GM23338 (cell line): Measurements from ENCODE around the gene FGF22. TPM values are rescaled to one million over a fixed set of nuclear protein-coding genes. Genes with fewer than 3 reads are reported as not detected.
A peak's percentile ranks its signal among the peaks of the same experiment; 100 is the strongest.

Experiments used
- ATAC-seq: fragments of 200-7000 bp; cut with Tn5 transposase; 3 replicates; pipeline ENCODE4 v1.9.1; 2020
- DNase-seq: peaks from one replicate; pipeline ENCODE4 v3.0.0-alpha.2; 2015; ENCODE audit warnings: low spot score
- H2AFZ ChIP-seq: fragments of 200-600 bp; sonication (generic); 2 replicates; pipeline ENCODE4 v1.8.0; 2016; ENCODE audit warnings: antibody characterized with exemption, mild to moderate bottlenecking, moderate library complexity
- H3F3A ChIP-seq: fragments of 200-600 bp; sonication (generic); replicated peaks from 2 replicates; pipeline ENCODE4 v1.8.0; 2017; ENCODE audit warnings: antibody characterized with exemption, mixed run types, low read depth
- H3K27ac ChIP-seq: fragments of 200-600 bp; sonication (generic); 2 replicates; pipeline ENCODE4 v1.6.1; 2016; ENCODE audit warnings: low read depth
- H3K27me3 ChIP-seq: fragments of 200-600 bp; sonication (generic); 2 replicates; pipeline ENCODE4 v1.8.0; 2016; ENCODE audit warnings: mild to moderate bottlenecking, mixed run types, moderate library complexity; ENCODE audit not compliant: insufficient read depth
- H3K36me3 ChIP-seq: fragments of 200-600 bp; sonication (generic); 2 replicates; pipeline ENCODE4 v1.8.0; 2016; ENCODE audit warnings: mild to moderate bottlenecking; ENCODE audit not compliant: insufficient read depth
- H3K4me1 ChIP-seq: fragments of 200-600 bp; sonication (generic); 2 replicates; pipeline ENCODE4 v1.8.0; 2016; ENCODE audit warnings: mild to moderate bottlenecking, moderate library complexity; ENCODE audit not compliant: insufficient read depth
- H3K4me2 ChIP-seq: fragments of 200-600 bp; sonication (generic); 2 replicates; pipeline ENCODE4 v1.7.1; 2017; ENCODE audit warnings: mixed run types
- H3K4me3 ChIP-seq: fragments of 200-600 bp; sonication (generic); 2 replicates; pipeline ENCODE4 v1.6.1; 2016; ENCODE audit warnings: mixed run types
- H3K79me2 ChIP-seq: fragments of 200-600 bp; sonication (generic); replicated peaks from 2 replicates; pipeline ENCODE4 v1.8.0; 2017; ENCODE audit warnings: mild to moderate bottlenecking; ENCODE audit not compliant: insufficient read depth
- H3K9me2 ChIP-seq: fragments of 200-600 bp; sonication (generic); 2 replicates; pipeline ENCODE4 v1.8.0; 2017; ENCODE audit not compliant: insufficient read depth
- H4K20me1 ChIP-seq: fragments of 200-600 bp; sonication (generic); replicated peaks from 2 replicates; pipeline ENCODE4 v1.8.0; 2017; ENCODE audit warnings: mild to moderate bottlenecking; ENCODE audit not compliant: insufficient read depth
- H3K27ac Mint-ChIP-seq: 2 replicates; pipeline ENCODE4 v1.8.0; 2020; ENCODE audit warnings: inconsistent platforms, mild to moderate bottlenecking, moderate library complexity, mixed read lengths
- H3K27me3 Mint-ChIP-seq: 3 replicates; pipeline ENCODE4 v1.8.0; 2022; ENCODE audit warnings: low read depth, mild to moderate bottlenecking, moderate library complexity, mixed read lengths, inconsistent platforms; ENCODE audit not compliant: insufficient read depth, poor library complexity
- H3K36me3 Mint-ChIP-seq: 3 replicates; pipeline ENCODE4 v1.8.0; 2021; ENCODE audit warnings: low read depth, mild to moderate bottlenecking, inconsistent platforms, moderate library complexity, mixed read lengths
- H3K4me1 Mint-ChIP-seq: 3 replicates; pipeline ENCODE4 v1.8.0; 2020; ENCODE audit warnings: mild to moderate bottlenecking, inconsistent platforms, mixed read lengths
- H3K4me3 Mint-ChIP-seq: 3 replicates; pipeline ENCODE4 v1.8.0; 2021; ENCODE audit warnings: moderate library complexity, mild to moderate bottlenecking, inconsistent platforms, mixed read lengths
- H3K9me3 Mint-ChIP-seq: 3 replicates; pipeline ENCODE4 v1.8.0; 2020; ENCODE audit warnings: moderate library complexity, mild to moderate bottlenecking, inconsistent platforms, mixed read lengths
- CREB1 ChIP-seq: fragments of 250-450 bp; sonication (Bioruptor Pico); IDR thresholded peaks from 2 replicates; pipeline ENCODE4 v1.5.0; 2020; ENCODE audit warnings: low read depth, mild to moderate bottlenecking, moderate library complexity
- NANOG ChIP-seq: IDR thresholded peaks from 2 replicates; pipeline ENCODE4 v1.6.1; 2016; ENCODE audit warnings: antibody characterized with exemption, borderline replicate concordance
- STAT1 ChIP-seq: IDR thresholded peaks from one replicate; pipeline ENCODE4 v1.6.1; 2016; ENCODE audit warnings: antibody characterized with exemption; ENCODE audit not compliant: unreplicated experiment
- ZNF462 ChIP-seq: fragments of 250-450 bp; sonication (Bioruptor Pico); IDR thresholded peaks from 2 replicates; pipeline ENCODE4 v1.5.0; 2020; ENCODE audit warnings: mild to moderate bottlenecking, moderate library complexity
- polyA plus RNA-seq: library from polyadenylated mRNA; unstranded; fragments of >200 nt; fragmentation: Nextera tagmentation; extraction: Ambion mirVana; gene quantifications from 2 replicates; pipeline ENCODE4 v1.2.1, GENCODE V29; 2016
- total RNA-seq: library from RNA; depleted of rRNA; stranded (reverse); fragments of >200 nt; shearing (Covaris generic); gene quantifications from 2 replicates; pipeline ENCODE4 v1.2.3, GENCODE V29; 2014
- TF ChIP-seq, protein P1 (sequence below): IDR thresholded peaks from one replicate; pipeline ENCODE4 v1.6.1; 2018; ENCODE audit warnings: antibody characterized with exemption; ENCODE audit not compliant: unreplicated experiment

FGF22 gene
- total and polyA plus RNA-seq, 2 experiments from 2014 or later, result 1.0 to 2.8 TPM

DNA sequence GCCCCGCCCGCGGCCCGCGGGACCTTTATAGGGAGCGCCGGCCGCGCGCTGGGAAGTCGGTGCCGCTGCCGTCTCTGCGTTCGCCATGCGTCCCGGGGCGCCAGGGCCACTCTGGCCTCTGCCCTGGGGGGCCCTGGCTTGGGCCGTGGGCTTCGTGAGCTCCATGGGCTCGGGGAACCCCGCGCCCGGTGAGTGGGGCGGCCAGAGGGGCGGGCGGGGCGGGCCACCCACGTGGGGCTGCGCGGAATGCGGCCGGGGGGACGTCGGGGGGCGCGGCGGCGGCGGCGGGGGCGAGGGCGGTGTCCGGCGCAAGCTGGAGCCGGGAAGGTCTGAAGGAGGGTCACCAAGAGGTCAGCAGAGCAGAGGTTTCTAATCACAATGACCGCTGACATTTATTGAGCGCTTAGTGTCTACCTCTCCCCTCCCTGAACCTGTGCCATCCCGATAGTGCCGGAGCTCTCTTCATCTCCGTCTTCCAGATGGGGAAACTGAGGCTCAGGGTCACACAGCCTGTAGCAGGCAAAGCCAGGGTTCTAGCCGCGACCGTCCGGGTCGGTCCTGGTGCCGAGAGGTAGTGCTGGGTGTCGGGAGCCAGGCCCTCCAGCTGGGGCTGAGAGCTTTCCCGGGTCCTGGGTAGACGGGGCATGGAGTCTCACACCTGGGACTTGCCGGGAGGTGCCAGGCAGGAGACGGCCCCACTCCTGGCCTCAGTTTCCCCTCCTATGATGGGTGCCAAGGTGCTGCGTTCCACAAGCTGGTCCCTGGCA is 36.8 kb downstream of the FGF22 start, which contains the start of gene FSTL3:
Gene FSTL3, plus strand, starts transcription at position 54 of the 767 bp plus-strand sequence. Its CDS starts 32 bp downstream, at position 86.
- Histone ChIP-seq H3K4me2 (no peak within 1 kb of the TSS; the same call in 1 of the 2 replicates), H3K79me2 (no peaks in the 10 kb centered on the region), H3F3A (peaks cover 8% of the 10 kb centered on the region; the same call in 1 of the 2 replicates), H3K4me3 (peak within 1 kb of the TSS; percentile 43; the same call in 1 of the 2 replicates), H3K27me3 (peaks cover 16% of the 10 kb centered on the region), H2AFZ (no peak within 1 kb of the TSS), H3K4me1 (0 out of 2 replicates have a peak, but pooled peaks cover 3% of the 10 kb centered on the region), H4K20me1 (no peaks in the 10 kb centered on the region), H3K27ac (no peak within 1 kb of the TSS), H3K9me2 (no peaks in the 10 kb centered on the region), H3K36me3 (no peaks in the 10 kb centered on the region)
- Mint-ChIP-seq H3K36me3 (no peaks in the 10 kb centered on the region), H3K4me3 (peak within 1 kb of the TSS; percentile 54), H3K27me3 (peaks cover 31% of the 10 kb centered on the region), H3K9me3 (no peaks in the 10 kb centered on the region), H3K27ac (no peak within 1 kb of the TSS), H3K4me1 (no peaks in the 10 kb centered on the region; the same call in 2 of the 3 replicates)
- DNase-seq, result no peak
- no peak for ATAC-seq
- TF ChIP-seq, protein P1, sequence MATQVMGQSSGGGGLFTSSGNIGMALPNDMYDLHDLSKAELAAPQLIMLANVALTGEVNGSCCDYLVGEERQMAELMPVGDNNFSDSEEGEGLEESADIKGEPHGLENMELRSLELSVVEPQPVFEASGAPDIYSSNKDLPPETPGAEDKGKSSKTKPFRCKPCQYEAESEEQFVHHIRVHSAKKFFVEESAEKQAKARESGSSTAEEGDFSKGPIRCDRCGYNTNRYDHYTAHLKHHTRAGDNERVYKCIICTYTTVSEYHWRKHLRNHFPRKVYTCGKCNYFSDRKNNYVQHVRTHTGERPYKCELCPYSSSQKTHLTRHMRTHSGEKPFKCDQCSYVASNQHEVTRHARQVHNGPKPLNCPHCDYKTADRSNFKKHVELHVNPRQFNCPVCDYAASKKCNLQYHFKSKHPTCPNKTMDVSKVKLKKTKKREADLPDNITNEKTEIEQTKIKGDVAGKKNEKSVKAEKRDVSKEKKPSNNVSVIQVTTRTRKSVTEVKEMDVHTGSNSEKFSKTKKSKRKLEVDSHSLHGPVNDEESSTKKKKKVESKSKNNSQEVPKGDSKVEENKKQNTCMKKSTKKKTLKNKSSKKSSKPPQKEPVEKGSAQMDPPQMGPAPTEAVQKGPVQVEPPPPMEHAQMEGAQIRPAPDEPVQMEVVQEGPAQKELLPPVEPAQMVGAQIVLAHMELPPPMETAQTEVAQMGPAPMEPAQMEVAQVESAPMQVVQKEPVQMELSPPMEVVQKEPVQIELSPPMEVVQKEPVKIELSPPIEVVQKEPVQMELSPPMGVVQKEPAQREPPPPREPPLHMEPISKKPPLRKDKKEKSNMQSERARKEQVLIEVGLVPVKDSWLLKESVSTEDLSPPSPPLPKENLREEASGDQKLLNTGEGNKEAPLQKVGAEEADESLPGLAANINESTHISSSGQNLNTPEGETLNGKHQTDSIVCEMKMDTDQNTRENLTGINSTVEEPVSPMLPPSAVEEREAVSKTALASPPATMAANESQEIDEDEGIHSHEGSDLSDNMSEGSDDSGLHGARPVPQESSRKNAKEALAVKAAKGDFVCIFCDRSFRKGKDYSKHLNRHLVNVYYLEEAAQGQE, result no peak
- no peak for TF ChIP-seq CREB1 (CRISPR knock-in tag)
- TF ChIP-seq NANOG, result no peak

DNA sequence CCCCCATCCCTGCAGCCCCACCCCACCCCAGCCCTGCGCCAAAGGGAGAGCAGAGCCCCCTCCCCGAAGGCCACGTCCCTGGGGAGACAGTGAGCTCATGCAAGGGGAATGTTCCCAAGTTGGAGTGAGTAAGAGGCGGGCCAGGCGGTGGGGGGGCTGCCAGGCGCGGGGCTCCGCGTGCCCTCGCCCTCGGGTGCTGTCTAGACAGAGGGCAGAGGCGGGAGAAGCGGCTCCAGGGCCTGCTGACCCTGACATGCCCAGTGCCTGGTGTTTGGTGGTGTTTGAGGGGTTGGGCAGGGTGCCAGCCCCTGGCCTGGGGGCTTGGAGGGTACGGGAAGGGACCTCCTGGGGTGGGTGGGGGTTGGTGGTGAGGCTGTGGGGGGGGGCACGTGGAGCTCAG is 37.5 kb downstream of the FGF22 start:
- Mint-ChIP-seq H3K36me3 (no peaks in the 10 kb centered on the region), H3K9me3 (no peaks in the 10 kb centered on the region), H3K27ac (no peak overlapping the region), H3K4me3 (no peak overlapping the region), H3K27me3 (peaks cover 31% of the 10 kb centered on the region), H3K4me1 (no peaks in the 10 kb centered on the region; the same call in 2 of the 3 replicates)
- Histone ChIP-seq H3K4me2 (no peak overlapping the region), H3K9me2 (no peaks in the 10 kb centered on the region), H3K4me3 (no peak overlapping the region), H3K27ac (no peak overlapping the region), H3K27me3 (peaks cover 16% of the 10 kb centered on the region), H3K36me3 (no peaks in the 10 kb centered on the region), H3F3A (peaks cover 8% of the 10 kb centered on the region; the same call in 1 of the 2 replicates), H3K4me1 (0 out of 2 replicates have a peak, but pooled peaks cover 3% of the 10 kb centered on the region), H4K20me1 (no peaks in the 10 kb centered on the region), H2AFZ (no peak overlapping the region), H3K79me2 (no peaks in the 10 kb centered on the region)
- no peak for DNase-seq
- no peak for TF ChIP-seq ZNF462 (CRISPR knock-in tag)
- TF ChIP-seq NANOG, result no peak
- TF ChIP-seq STAT1, result no peak
- ATAC-seq, result no peak
